GM19438 (cell line): ENCODE results near the gene AQP9.
"Not testable (repeated sequence)": the region's sequence is repeated elsewhere in the genome, so short reads cannot be mapped to it uniquely, and the experiment has no call there.

Source experiments
- ATAC-seq: cut with Tn5 transposase; IDR thresholded peaks from one replicate; pipeline ENCODE4 v1.9.1; 2021; ENCODE audit warnings: low read depth; ENCODE audit not compliant: unreplicated experiment

AQP9 gene

GRCh38 chr15:58138106-58138505 lies at the start of gene AQP9:
Gene AQP9 (plus strand): TSS chr15:58138381. CDS start chr15:58138566, 185 bp downstream.
- no peak for ATAC-seq

GRCh38 chr15:58095415-58095814 lies 42.8 kb upstream of the AQP9 start:
- ATAC-seq = no peak

GRCh38 chr15:58096529-58097084 lies 41.6 kb upstream of the AQP9 start:
- no peak for ATAC-seq

GRCh38 chr15:58103482-58103881 lies 34.7 kb upstream of the AQP9 start:
- no peak for ATAC-seq

GRCh38 chr15:58108117-58108516 lies 30.1 kb upstream of the AQP9 start:
- ATAC-seq = no peak

- no peak for ATAC-seq
Measured at GRCh38 chr15:58109419-58109818, 28.8 kb upstream of the AQP9 start.

- ATAC-seq = no peak
Measured at GRCh38 chr15:58110999-58111717, 27.0 kb upstream of the AQP9 start.

GRCh38 chr15:58111718-58112104 lies 26.5 kb upstream of the AQP9 start:
- ATAC-seq = no peak

GRCh38 chr15:58113358-58113757 lies 24.8 kb upstream of the AQP9 start:
- not testable (repeated sequence) for ATAC-seq

- ATAC-seq = no peak
Measured at GRCh38 chr15:58114388-58114787, 23.8 kb upstream of the AQP9 start.

GRCh38 chr15:58114812-58115211 lies 23.4 kb upstream of the AQP9 start:
- ATAC-seq = no peak

GRCh38 chr15:58115692-58116091 lies 22.5 kb upstream of the AQP9 start:
- ATAC-seq = no peak

GRCh38 chr15:58117619-58118018 lies 20.6 kb upstream of the AQP9 start:
- no peak for ATAC-seq

- no peak for ATAC-seq
Measured at GRCh38 chr15:58118272-58118671, 19.9 kb upstream of the AQP9 start.

- ATAC-seq = no peak
Measured at GRCh38 chr15:58119016-58119415, 19.2 kb upstream of the AQP9 start.

- ATAC-seq = no peak
Measured at GRCh38 chr15:58124585-58124984, 13.6 kb upstream of the AQP9 start.

GRCh38 chr15:58125333-58125732 lies 12.8 kb upstream of the AQP9 start:
- no peak for ATAC-seq

GRCh38 chr15:58134886-58135285 lies 3.3 kb upstream of the AQP9 start:
- no peak for ATAC-seq

GRCh38 chr15:58135511-58136174 lies 2.5 kb upstream of the AQP9 start:
- ATAC-seq = no peak

- ATAC-seq = no peak
Measured at GRCh38 chr15:58136731-58137130, 1.4 kb upstream of the AQP9 start.

- ATAC-seq = no peak
Measured at GRCh38 chr15:58137686-58138085, 495 bp upstream of the AQP9 start.
